Measurements from ENCODE around the gene CAMK2B. TPM values are rescaled to one million over a fixed set of nuclear protein-coding genes. Genes with fewer than 3 reads are reported as not detected.

Gene CAMK2B
- total RNA-seq, 1 experiment from 2014 or later, result 0.13 TPM

DNA sequence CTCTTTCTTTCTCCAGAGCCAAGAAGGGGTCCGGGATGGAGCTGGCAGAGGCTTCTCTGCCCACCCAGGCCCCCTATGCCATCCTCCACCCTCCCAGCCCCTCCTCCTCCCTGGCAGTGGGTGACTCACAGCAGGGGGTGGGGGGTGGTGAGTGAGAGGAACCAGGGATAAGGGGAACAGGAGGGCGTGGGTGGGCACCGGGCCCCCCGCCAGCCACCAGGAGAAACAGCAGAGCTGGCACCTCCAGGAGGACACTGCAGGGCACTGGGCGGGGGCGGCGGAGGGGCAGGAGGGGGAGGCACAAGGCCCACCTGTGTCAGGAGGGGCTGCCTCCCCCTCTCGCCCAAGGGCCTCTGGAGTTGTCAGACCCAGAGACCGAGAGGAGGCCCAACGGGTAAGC is 56.0 kb downstream of the CAMK2B start:
- in situ Hi-C loops (cut with HindIII; ENCODE audit: low pct_unique_long_range_greater_than_20kb, low sequenced_read_pairs), result no loop called here

DNA sequence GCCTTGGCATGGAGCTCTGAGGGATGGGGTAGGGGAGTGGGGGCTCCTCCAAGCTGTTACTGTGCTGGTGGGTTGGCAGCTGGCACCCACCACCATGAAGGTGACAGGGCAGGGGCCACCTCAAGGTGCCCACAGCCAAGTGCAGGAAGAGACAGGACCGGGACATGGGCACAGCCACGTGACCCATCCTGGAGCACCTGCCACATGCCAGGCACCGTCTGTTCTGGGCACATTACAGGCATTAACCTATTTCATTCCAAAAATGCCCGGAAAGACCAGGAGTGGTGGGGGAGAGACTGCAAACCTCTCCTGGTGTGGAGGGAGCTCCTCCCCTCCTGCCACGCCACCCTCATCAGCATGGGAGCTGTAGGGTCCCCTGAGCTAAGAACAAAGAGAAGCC is 56.7 kb downstream of the CAMK2B start:
- in situ Hi-C loops (cut with HindIII; ENCODE audit: low pct_unique_long_range_greater_than_20kb, low sequenced_read_pairs), result no loop called here
- DNase-seq (ENCODE audit: low read depth, low spot score), result no peak

More for the DNA sequence above, 56.0 kb downstream of the CAMK2B start:
- no peak for DNase-seq (ENCODE audit: low read depth, low spot score)

DNA sequence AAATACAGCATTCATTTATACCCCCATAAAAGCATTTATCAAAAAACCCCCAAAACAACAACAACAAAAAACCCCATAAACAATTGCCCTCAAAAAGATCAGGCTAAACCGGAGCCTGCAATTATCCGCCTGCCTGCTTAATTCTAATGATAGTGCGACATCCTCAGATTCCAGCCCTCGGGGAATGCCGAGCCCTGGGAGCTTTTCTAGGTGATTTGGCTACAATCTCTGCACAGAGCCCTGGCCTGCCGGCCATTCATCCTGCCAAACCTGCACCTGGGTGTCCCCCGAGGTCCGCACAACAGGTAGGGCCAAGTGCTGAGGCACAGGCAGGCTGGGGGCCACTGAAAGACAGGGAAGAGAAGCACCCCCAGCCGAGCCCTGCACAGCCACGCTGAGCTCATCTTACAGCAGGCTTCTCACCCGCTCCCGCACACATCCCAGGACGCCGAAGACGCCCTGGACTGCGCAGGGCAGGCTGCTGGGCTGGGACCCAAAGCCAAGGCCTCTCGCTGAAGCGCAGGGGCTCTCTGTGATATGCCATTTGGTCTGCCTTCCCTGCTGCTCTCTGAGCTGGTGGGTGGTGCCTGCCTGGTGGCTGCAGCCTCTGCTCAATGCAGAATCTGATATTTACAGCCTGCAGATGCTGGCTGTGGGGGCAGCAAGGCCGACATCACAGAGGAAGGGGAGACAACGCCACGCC is 57.5 kb downstream of the CAMK2B start:
- DNase-seq (ENCODE audit: low read depth, low spot score), result no peak
- in situ Hi-C loops (cut with HindIII; ENCODE audit: low pct_unique_long_range_greater_than_20kb, low sequenced_read_pairs), result no loop called here

DNA sequence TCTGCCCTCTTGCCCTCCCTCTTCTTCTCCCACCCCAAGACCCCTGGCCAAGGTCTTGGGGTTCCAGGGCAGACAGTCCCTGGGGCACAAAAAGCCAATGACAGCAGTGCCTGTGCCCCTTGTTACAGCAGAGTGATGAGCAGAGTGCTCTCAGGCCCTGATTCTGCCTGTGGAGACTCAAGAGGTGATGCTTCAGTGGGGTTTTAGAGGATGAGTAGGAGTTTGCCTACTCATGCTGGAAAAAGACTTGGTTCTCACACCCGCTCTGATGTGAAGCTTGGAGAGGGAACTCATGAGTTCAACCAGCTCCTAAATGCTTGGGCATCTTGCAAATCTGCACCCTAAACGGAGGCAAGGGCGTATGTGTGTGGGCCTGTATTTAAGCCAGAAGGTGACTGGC is 58.2 kb downstream of the CAMK2B start:
- no peak for DNase-seq (ENCODE audit: low read depth, low spot score)
- in situ Hi-C loops (cut with HindIII; ENCODE audit: low pct_unique_long_range_greater_than_20kb, low sequenced_read_pairs), result no loop called here

DNA sequence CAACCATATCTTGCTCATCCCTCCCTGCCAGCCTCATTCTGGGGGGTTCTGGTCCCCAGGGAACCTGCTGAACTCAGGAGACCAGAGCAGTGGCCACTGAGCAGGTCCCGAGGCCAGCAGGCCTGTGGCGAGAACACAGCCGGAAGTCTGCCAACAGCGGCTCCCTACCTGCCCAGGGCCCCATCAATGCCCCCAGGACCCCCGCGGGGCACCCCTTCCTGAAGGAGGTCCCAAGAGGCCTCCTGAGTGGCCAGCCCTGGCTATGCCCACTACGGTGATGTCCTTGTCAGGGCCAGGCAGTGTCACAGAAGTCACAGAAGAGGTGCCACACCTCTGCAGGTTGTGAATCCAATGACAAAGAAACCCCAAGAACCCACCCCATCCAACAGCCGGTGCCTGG is 58.9 kb downstream of the CAMK2B start:
- DNase-seq (ENCODE audit: low read depth, low spot score), result no peak
- in situ Hi-C loops (cut with HindIII; ENCODE audit: low pct_unique_long_range_greater_than_20kb, low sequenced_read_pairs), result no loop called here

DNA sequence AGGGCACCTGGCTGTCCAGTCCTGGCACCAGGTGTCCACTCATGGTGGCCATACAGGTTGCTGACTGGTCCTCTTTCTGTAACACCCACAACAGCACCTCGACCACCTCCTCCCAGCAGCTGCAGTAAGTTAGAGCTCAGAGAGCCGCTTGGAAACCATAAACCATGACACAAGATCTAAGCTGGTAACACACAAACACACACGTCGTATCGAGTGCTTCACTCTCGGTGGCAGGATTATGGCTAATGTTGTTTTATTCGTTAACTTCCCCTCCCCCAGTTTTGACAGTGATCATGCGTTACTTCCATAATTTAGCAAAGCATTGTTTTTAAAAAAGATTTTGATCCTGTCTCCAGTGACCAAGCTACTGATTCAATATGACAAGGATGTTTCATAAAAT is 59.7 kb downstream of the CAMK2B start:
- no peak for DNase-seq (ENCODE audit: low read depth, low spot score)
- in situ Hi-C loops (cut with HindIII; ENCODE audit: low pct_unique_long_range_greater_than_20kb, low sequenced_read_pairs), result no loop called here

DNA sequence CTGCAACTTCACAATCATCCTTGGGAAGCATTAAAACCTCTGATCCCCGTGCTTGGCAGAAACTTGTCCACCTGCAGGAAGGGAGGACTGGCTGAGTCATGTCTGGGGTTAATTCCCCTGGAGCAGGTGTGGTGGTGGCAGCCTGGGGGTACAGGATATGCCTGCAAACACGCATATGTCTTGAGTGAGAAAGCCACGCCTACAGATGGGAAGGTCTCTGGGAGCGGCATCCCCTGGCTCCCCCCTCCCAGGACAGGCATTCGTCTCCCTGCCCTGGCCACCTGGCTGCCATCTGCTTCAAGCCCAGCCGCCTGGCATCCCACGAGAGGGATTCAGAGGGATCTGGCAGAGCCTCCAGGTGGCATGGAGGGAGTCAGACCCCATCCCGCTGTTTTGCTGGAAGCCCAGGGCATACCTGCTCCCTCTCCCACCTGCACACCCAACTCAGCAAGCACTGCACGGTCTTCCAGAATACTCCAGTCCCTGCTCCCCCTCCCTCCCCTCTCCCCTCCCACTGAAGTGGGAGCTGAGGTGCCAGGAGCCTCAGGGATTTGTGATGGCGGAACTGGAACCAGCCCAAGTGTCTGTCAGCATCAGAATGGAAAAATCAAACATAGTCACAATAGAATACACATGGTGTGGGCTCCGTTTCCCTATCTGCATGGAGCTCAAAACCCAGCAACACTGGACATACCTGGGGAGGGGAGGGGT is 61.0 kb downstream of the CAMK2B start:
- no peak for DNase-seq (ENCODE audit: low read depth, low spot score)
- in situ Hi-C loops (cut with HindIII; ENCODE audit: low pct_unique_long_range_greater_than_20kb, low sequenced_read_pairs), result no loop called here

DNA sequence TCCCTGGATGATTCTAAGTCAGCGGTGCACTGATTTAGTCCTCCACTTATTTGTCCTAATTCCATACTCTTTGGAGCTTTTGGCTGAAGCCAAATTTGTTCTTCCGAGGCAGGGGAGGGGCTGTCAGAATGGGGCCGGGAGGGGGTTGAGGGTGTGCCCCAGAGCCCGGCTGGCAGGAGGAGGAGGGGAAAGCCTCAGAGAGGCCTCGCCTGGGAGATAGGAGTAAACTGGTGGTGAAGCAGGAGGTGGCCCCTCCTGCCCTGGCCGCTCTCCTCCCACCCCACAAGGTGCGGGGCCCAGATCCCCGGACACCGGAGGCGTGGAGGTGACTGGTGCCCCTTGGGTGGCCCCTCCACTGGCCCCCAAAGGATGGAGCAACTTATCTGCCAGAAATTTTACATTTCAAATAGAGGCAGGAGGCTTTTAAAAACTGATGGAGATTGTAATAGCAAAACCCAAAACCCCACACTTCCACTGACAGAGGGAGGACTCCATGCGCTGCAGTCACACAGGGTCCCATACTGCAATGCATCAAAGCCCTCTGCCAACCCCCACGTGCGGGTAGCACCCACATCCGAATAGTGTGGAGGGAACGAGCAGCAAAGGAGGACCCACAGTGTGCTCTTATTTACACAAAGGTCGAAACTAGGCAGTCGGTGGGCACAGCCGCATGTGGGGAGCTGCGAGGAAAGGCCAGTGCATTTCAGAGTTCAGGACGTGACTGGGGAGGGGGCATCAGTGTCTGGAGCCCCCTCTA is 61.9 kb downstream of the CAMK2B start:
- no peak for DNase-seq (ENCODE audit: low read depth, low spot score)
- in situ Hi-C loops (cut with HindIII; ENCODE audit: low pct_unique_long_range_greater_than_20kb, low sequenced_read_pairs), result no loop called here

DNA sequence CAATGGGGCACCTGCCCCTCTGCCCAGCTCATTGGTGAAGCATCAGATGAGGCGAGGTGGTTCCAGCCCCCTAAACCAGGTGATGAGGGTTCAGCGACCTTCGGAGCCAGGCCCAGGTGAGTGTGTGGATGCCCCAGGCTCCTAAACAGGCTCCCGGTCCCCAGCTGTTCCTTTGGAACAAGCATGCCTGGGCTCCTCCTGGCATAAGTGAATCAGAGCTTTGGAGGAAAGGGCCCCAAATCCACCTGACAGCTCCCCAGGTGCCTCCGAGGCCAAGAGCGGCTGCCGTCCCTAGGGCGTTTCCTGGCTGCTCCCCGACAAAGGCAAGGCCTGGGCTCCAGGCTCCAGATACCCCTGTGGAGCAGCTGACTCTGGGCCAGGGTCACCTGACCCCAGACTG is 63.4 kb downstream of the CAMK2B start:
- in situ Hi-C loops (cut with HindIII; ENCODE audit: low pct_unique_long_range_greater_than_20kb, low sequenced_read_pairs), result no loop called here

DNA sequence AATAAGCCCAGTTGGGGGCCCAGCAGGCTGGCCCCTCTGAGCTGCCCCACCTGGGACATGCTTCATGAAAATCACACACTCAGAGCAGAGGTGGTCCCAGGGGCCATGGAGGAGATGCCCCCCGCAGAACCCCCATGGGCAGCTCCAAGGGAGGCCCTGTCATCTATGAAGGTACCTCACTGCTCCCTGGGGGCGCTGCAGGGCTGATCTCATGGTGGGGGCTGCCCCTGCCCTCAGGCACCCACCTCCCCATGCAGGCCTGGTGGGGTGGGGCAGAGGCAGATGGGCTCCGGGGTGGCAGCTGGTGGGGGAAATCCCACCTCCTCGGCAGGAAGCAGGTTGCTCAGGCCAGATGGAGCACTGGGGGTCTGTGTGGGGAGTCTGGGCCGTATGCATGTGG is 64.2 kb downstream of the CAMK2B start:
- DNase-seq (ENCODE audit: low read depth, low spot score), result no peak
- in situ Hi-C loops (cut with HindIII; ENCODE audit: low pct_unique_long_range_greater_than_20kb, low sequenced_read_pairs), result no loop called here

More for the DNA sequence above, 63.4 kb downstream of the CAMK2B start:
- no peak for DNase-seq (ENCODE audit: low read depth, low spot score)

DNA sequence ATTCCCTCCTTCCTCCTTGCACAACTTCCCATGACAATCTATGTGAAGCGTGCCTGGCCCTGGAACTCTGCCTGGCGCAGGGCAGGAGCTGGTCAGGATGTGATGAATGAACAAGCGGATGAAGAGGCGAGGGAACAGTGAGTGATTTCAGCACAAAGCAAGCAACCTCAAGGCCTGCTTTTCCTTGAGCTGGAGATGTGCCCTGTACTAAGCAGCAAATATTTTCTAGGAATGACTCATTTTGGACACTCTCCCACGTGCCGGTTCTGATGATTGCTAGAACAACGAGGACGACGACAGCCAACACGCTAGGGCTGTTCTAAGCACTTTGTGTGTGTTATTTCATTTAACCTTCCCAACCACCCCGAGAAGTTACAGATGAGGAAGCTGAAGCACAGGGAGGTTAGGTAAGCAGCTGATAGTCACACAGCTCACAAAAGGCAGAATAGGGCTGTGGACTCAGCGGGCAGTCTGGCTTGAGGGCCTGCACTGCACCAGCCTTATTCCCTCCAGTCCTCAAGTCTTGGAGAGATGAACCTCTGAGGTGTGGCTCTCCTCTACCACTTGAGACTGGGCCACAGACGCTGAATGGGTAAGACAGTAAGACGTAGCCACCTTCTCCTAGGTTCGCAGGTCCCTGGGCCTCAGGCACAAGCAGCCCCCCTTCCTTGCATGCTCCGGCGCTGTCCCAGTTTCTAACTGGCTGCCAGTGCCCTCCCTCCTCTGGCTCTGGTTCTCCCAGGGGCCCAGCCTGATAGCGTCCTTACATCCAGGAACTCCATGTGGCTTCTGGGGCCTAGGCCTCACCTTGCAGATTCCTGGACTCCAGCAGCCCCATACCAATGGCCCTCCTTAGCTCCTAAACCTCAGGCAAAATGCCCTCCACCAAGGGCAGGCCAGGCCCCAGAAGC is 65.6 kb downstream of the CAMK2B start:
- DNase-seq (ENCODE audit: low read depth, low spot score), result no peak
- in situ Hi-C loops (cut with HindIII; ENCODE audit: low pct_unique_long_range_greater_than_20kb, low sequenced_read_pairs), result no loop called here

DNA sequence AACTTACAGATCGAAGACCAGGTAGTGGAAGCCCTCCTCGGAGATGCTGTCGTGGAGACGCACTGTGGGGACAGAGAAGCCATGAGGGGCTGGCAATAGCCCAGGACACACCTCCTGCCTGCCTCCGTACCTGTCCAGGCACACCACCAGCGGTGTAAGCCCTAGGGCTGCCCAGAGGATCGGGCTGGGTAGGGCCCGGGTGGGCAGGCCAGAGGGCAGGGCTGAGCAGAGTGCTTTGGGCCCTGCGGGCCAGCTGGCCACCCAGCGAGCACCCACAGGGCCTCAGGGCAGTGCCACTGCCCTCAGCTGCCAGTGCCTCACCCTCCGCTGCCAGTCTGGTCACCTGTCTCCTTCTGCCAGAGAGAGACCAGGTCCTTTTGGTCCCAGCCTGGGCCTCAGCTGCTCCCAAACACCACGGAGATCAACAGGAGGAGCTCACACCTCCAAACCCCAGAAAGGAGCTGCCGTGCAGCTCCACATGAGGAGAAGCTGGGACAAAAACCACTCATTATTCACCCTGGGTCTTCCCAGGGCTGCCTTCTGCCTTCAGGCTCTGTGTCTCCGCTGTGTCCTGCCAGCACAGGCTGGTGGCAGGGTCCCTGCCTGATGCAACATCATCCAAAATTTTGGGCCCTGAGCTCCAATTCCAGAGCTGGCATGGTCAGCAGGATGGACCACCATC is 66.4 kb downstream of the CAMK2B start:
- in situ Hi-C loops (cut with HindIII; ENCODE audit: low pct_unique_long_range_greater_than_20kb, low sequenced_read_pairs), result no loop called here
- no peak for DNase-seq (ENCODE audit: low read depth, low spot score)

DNA sequence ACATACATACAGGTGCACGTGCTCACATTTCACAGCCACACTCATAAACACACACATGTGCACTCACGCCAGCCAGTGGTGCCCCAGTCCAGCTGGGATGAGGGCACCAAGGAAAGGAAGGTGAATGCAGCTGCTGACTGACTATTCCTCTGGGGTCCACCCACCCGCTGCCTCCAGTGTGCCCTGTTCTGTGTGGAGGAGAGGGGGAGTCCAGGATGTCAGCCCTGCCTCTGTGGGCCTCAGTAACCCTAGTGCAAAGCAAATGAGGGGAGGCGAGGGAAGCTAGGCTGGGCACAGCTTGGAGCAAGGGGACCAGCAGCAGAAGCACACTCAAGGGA is 67.0 kb downstream of the CAMK2B start:
- no peak for DNase-seq (ENCODE audit: low read depth, low spot score)
- in situ Hi-C loops (cut with HindIII; ENCODE audit: low pct_unique_long_range_greater_than_20kb, low sequenced_read_pairs), result no loop called here

DNA sequence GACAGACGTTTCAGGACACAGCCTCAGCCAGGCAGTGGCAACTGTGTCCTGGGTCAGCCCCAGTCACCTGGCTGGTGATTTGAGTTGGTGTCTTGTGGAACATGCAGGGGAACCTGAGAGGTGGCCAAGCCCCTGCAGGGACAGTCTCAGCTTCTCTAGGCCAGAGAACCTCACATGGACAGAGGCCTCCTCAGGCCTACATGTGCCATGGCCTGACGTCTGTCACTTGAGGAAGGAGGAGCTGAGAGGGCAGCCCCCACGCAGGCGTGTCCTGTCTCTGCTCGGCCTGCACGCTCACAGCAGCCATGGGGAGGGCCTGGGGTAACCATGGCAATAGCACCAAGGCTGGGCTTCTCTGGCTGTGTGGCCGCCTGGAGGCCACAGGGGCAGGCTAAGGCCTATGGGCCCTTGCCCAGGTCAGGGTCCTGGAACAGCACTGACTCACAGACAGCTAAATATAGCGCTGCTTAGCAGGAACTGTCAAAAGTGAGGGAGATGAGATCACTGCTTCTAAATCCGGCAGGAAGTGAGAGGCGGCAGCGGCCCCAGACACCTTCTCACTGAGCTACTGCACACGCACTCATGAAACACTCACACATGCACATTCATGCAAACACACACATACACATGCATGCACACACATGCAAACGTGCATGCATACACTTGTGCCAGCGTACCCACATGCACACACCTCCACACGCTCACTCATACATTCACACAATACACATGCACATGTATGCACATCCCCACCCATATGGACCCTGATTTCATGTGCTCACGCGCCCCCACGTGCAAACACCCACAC is 67.6 kb downstream of the CAMK2B start:
- DNase-seq (ENCODE audit: low read depth, low spot score), result no peak
- in situ Hi-C loops (cut with HindIII; ENCODE audit: low pct_unique_long_range_greater_than_20kb, low sequenced_read_pairs), result no loop called here

DNA sequence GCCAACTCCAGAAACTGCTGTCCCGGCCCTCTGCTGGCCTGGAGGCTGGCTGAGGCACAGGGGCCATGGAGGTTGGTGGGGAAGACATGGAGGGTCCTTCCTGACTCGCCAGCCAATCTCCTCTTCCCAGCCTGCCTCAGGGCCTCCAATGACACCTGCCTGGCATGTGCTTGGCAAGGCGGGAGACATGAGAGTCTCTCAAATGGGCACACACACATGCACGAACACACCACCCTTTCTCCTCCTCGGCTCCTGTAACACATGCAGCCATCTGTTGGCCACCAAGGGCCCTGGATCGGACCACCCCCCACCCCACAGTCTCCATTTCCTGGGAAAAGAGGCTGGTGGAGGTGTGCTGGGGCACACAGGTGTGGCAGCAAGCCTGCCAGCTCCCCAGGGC is 68.2 kb downstream of the CAMK2B start:
- DNase-seq (ENCODE audit: low read depth, low spot score), result no peak
- in situ Hi-C loops (cut with HindIII; ENCODE audit: low pct_unique_long_range_greater_than_20kb, low sequenced_read_pairs), result no loop called here

DNA sequence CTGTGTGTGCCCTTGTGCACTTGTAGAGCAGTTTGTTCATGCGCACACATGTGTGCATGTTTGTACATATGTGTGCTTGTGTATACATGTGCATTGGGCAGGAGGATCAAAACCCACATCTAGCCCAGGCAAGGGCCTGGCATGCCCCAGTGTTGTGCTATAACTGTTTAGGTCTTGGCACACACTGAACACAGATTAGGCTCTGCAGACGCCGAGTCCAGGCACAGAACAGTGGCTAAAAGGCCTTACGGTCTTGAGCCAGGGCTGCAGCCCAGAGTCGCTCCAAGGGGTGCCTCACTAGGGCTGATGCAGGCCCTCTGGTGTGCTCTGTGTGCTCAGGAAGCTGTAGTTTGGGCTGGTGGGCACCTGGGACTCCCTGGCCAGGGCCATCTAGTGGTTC is 68.9 kb downstream of the CAMK2B start:
- no peak for DNase-seq (ENCODE audit: low read depth, low spot score)
- in situ Hi-C loops (cut with HindIII; ENCODE audit: low pct_unique_long_range_greater_than_20kb, low sequenced_read_pairs), result no loop called here

DNA sequence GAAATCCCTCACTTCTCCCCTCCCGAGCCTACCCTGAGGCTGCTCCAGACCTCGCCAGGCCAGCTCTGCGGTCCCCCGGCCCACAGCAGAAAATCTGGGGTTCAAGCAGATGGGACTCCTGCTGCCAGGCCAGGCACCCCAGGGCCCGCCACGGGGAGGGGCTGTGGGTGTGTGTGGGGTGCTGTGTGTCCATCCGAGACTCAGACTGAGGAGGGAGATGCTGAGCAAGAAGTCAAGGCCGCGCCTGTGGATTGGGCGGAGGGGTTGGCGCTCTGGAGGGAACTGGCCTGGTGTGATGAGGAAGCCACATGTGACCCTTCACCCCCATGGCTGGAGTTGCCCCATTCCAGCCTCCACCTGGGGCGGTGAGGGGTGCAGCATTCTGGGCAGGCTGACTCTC is 73.5 kb downstream of the CAMK2B start:
- no peak for DNase-seq (ENCODE audit: low read depth, low spot score)
- in situ Hi-C loops (cut with HindIII; ENCODE audit: low pct_unique_long_range_greater_than_20kb, low sequenced_read_pairs), result no loop called here

All from SK-MEL-5 (cell line).